ENCODE data around the gene KRTAP27-1.

The KRTAP27-1 gene

GRCh38 chr21:30305136-30305535 is 32.4 kb downstream of the KRTAP27-1 start:
- DNase-seq: no peak
- intact Hi-C loops (cut with DNase I): no loop called here

GRCh38 chr21:30289215-30289614 is 48.3 kb downstream of the KRTAP27-1 start, which contains the start of gene KRTAP25-1:
TSS of gene KRTAP25-1 (minus strand) at chr21:30289514. CDS start at chr21:30289490, 24 bp downstream.
- DNase-seq: no peak
- intact Hi-C loops (cut with DNase I): no loop called here
